Activated naive CD8-positive, alpha-beta T cell treated with anti-CD3 and anti-CD28 coated beads for 36 hours (primary cell): ENCODE results near the gene GIT1. TPM values are rescaled to one million over a fixed set of nuclear protein-coding genes. Genes with fewer than 3 reads are reported as not detected.

Experiments
- DNase-seq: peaks from one replicate; pipeline ENCODE4 v3.0.0; 2021
- H3K27ac Mint-ChIP-seq: one replicate; pipeline ENCODE4 v1.8.0; 2022; ENCODE audit warnings: mild to moderate bottlenecking, moderate library complexity, mixed read lengths
- H3K27me3 Mint-ChIP-seq: one replicate; pipeline ENCODE4 v1.8.0; 2022; ENCODE audit warnings: mild to moderate bottlenecking, mixed read lengths
- H3K36me3 Mint-ChIP-seq: one replicate; pipeline ENCODE4 v1.8.0; 2021; ENCODE audit warnings: mild to moderate bottlenecking, mixed read lengths
- H3K4me1 Mint-ChIP-seq: one replicate; pipeline ENCODE4 v1.8.0; 2021; ENCODE audit warnings: mixed read lengths
- H3K4me3 Mint-ChIP-seq: one replicate; pipeline ENCODE4 v1.8.0; 2022; ENCODE audit warnings: mild to moderate bottlenecking, moderate library complexity, mixed read lengths
- H3K9me3 Mint-ChIP-seq: one replicate; pipeline ENCODE4 v1.8.0; 2022; ENCODE audit warnings: mixed read lengths
- total RNA-seq, 2 experiments: library from RNA; stranded (reverse); gene quantifications; one replicate each; pipeline ENCODE4 v1.2.3, GENCODE V29; 2021

GIT1 gene
- total RNA-seq, 2 experiments from 2014 or later, result 63.5 to 63.7 TPM

GRCh38 chr17:29571486-29571882 is 18.0 kb downstream of the GIT1 start:
- Mint-ChIP-seq H3K27me3 (no peaks in the 10 kb centered on the region), H3K9me3 (no peaks in the 10 kb centered on the region), H3K36me3 (peaks cover 13% of the 10 kb centered on the region), H3K4me1 (peaks cover 17% of the 10 kb centered on the region), H3K27ac (no peak overlapping the region), H3K4me3 (no peak overlapping the region)
- DNase-seq, result no peak

- no peaks in the 10 kb centered on the region for H3K27me3 Mint-ChIP-seq
- no peak overlapping the region for H3K4me3 Mint-ChIP-seq
- peaks cover 23% of the 10 kb centered on the region for H3K4me1 Mint-ChIP-seq
- peaks cover 13% of the 10 kb centered on the region for H3K36me3 Mint-ChIP-seq
- no peak for DNase-seq
- H3K27ac Mint-ChIP-seq, result no peak overlapping the region
- no peaks in the 10 kb centered on the region for H3K9me3 Mint-ChIP-seq
Observed at GRCh38 chr17:29570521-29570920, 18.9 kb downstream of the GIT1 start.

DNA sequence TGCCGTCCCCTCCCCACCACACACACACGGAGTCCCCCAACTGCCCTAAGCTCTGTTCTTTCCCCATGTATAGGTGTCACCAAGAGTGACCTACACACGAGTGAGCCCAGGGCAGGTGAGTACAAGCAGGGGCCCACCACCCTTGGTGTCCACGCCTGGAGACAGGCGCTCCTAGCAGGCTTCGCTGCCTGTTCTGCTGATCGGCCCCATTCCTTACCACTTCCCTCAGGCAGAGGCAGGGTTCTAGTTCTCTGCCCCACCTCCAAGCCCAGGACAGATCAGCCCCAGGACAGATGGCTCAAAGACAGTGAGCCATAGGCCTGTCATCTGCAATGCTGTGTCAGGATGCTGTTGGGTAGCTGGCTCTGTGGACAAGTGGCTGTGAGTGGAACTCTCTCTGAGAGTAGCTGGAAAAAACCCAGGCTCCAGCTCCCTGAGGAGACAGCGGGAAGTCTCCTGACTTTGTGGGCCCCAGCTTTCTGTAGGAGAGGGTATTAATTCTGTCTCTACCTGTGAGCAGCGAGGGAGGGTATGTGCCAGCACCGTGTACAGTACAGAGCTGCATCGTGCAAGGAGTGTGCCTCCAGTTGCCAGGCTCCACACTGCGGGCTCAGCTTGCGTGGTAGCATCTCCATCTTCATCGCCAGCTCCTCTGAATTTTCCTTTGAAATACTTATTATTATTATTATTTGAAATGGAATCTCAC is 20.1 kb downstream of the GIT1 start:
- no peaks in the 10 kb centered on the region for H3K9me3 Mint-ChIP-seq
- peak overlapping the region; percentile 71 for H3K4me3 Mint-ChIP-seq
- H3K36me3 Mint-ChIP-seq, result peaks cover 12% of the 10 kb centered on the region
- H3K4me1 Mint-ChIP-seq, result peaks cover 25% of the 10 kb centered on the region
- no peak for DNase-seq
- no peak overlapping the region for H3K27ac Mint-ChIP-seq
- no peaks in the 10 kb centered on the region for H3K27me3 Mint-ChIP-seq

- peak; percentile 86 for DNase-seq
- Mint-ChIP-seq H3K36me3 (peaks cover 13% of the 10 kb centered on the region), H3K9me3 (no peaks in the 10 kb centered on the region), H3K4me1 (peaks cover 25% of the 10 kb centered on the region), H3K4me3 (peak within 1 kb of the TSS; percentile 92), H3K27me3 (no peaks in the 10 kb centered on the region), H3K27ac (peak within 1 kb of the TSS; percentile 91)
Observed at GRCh38 chr17:29568331-29569244, 20.9 kb downstream of the GIT1 start, which contains the start of gene TP53I13. Gene TP53I13 (plus strand): TSS chr17:29568701. CDS start chr17:29568759, 58 bp downstream.

DNA sequence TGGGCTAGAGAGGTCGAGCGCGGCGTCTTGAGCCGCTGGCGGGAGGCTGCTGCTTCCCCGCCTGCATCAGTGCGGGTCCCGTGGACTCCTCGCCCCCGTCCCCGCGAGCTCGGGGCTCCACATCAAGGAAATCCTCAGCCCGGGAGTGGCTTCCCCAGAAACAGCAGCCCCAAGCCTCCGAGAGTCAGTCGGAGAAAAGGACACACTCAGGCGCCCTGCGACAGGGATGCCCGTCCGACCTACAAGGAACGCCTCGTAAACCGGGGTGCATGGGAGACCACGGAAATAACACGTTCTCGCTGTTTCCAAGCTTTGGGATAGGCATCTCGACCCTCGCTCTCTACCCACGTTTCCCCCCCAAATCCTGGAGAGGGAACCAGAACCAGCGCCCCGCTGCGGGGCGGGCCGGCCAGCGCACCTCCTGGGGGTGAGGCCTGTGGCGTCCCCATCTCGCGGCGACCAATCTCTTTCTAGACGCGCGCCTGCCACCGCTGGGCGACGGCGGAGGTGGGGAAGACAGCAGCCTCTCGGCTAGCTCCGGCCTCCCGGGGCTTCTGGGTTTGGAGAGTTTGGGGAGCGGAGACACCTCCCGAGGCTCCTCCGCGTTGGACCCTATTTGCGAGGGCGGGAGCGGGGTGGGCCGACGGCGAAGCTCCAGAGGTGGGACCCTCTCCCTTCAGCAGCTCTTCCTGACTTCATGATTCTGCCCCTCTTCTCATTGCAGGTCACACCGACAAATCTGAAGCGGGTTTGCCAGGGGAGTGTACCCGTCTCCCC is 21.7 kb downstream of the GIT1 start:
- Mint-ChIP-seq H3K4me3 (peak overlapping the region; percentile 92), H3K4me1 (peaks cover 18% of the 10 kb centered on the region), H3K27ac (peak overlapping the region; percentile 91), H3K36me3 (peaks cover 8% of the 10 kb centered on the region), H3K9me3 (no peaks in the 10 kb centered on the region), H3K27me3 (no peaks in the 10 kb centered on the region)
- peak; percentile 87 for DNase-seq

DNA sequence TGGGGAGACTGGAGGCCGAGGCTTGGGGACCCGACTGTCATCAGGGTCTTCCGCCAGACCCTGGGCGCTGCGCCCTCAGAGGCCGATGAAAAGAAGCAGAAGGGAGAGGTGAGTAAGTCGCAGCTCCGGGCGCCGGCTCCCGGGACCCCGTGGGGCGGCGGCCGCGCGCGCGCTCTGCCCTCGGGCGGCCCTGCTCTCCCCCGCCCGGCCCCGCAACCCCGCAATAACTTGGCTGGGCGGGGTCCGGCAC is 22.2 kb downstream of the GIT1 start:
- DNase-seq, result no peak

DNA sequence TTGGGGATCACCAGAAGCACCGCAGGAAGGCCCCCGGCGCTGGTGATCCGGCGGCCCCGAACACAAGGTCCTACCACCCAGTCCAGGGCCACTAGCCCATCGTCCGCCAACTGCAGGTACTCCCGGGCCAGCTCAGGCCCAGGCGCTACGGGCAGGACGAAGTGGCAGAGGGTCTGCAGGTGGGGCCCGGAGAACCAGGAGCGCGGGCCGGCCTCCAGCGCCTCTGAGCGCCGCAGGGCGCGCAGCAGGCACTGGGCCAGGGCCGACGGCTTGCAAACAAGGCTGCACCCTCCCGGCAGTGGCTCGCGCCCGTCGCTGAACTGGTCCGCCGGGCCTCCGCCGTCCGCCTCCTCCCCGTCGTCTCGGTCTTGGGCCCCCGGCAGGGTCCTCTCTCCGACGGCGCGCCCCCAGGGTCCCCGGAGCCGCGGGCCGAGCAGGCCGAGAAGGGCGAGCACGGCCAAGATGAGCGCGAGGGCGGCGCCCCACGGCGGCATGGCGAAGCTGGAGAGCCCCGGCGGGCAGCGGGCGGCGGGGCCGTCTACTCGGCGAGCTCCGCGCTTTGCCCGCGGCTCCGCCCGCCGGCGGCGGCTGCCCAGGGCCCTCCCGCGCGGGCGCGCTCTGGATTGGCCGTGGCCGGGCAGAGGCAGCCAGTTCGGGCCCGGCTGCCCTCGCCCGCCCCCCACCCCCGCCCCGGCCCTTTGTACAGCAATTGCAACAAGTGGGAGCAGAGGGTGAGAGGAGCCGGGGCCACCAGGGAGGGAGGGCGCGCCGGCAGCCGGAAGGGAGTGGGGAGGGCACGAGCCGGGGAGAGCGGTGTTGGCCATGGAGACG is 22.8 kb downstream of the GIT1 start, which contains the start of gene ABHD15:
ABHD15 (minus strand) TSS at position 565 of the 831 bp plus-strand sequence; CDS start at position 494, 71 bp downstream.
- Mint-ChIP-seq H3K27me3 (no peaks in the 10 kb centered on the region), H3K4me3 (peak within 1 kb of the TSS; percentile 92), H3K9me3 (no peaks in the 10 kb centered on the region), H3K27ac (peak within 1 kb of the TSS; percentile 91), H3K4me1 (peaks cover 21% of the 10 kb centered on the region), H3K36me3 (peaks cover 12% of the 10 kb centered on the region)
- DNase-seq, result peak; percentile 79

More for the DNA sequence above, 22.2 kb downstream of the GIT1 start:
- H3K4me3 Mint-ChIP-seq, result peak overlapping the region; percentile 92
- H3K27me3 Mint-ChIP-seq, result no peaks in the 10 kb centered on the region
- peak overlapping the region; percentile 91 for H3K27ac Mint-ChIP-seq
- H3K4me1 Mint-ChIP-seq, result peaks cover 18% of the 10 kb centered on the region
- peaks cover 8% of the 10 kb centered on the region for H3K36me3 Mint-ChIP-seq
- H3K9me3 Mint-ChIP-seq, result no peaks in the 10 kb centered on the region

DNA sequence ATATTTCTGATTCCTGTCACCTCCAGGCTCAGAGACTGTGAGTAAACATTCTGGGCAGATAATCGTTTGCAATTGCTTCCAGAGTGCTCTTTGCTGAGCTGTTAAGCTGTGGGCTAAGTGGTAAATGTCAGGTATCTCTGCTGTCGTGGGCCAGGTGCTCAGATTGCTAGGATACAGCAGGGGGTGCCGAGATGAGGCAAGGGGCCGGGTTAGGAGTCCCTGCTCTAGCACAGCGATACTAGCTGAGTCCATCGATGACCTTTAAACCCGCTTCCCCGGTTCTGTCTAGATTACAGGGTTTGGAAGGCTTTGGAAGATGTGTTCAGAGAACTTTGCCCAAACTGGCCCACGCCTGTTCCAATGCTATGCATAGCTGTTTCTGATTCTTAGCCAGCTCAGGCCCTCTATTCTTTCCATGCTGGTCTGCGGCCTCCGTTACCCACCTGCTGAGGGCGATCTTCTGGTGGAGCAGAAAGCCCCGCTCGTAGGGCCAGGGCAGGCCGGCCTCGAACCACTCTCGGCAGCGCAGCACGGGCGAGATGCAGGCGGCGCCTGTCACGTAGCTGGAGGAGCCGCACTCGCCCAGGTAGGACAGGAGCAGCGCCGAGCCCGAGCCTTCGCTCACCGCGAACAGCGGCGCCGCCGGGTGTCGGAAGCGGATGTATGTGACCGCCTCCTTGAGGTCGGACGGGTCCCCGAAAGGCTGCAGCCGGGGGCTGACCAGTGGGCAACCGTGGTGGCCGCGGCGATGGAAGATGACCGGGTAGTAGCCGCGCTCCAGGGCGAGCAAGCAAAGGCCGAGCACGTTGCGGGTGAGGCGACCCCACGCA is 23.6 kb downstream of the GIT1 start:
- H3K9me3 Mint-ChIP-seq, result no peaks in the 10 kb centered on the region
- H3K36me3 Mint-ChIP-seq, result peaks cover 13% of the 10 kb centered on the region
- DNase-seq, result peak; percentile 73
- H3K27ac Mint-ChIP-seq, result peak overlapping the region; percentile 87
- H3K27me3 Mint-ChIP-seq, result no peaks in the 10 kb centered on the region
- peaks cover 21% of the 10 kb centered on the region for H3K4me1 Mint-ChIP-seq
- H3K4me3 Mint-ChIP-seq, result peak overlapping the region; percentile 91

DNA sequence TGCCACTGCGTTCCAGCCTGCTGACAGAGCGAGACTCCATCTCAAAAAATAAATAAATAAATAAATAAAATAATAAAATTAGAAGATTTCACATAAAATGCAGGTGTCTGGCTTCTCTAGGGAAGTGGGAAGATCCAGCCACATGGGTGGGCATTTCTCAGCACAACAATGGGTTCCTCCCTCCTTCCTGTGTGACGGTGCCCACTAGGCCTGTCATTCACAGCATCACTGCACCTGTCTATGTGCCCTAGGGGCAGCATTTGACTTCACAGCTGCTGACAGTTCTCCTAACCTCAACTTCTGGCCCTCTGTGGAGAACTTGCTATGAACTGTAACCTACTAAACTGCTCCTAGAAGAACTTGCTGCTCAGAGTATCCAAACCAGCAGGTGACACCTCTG is 25.6 kb downstream of the GIT1 start:
- Mint-ChIP-seq H3K9me3 (no peaks in the 10 kb centered on the region), H3K36me3 (peaks cover 14% of the 10 kb centered on the region), H3K4me1 (peaks cover 17% of the 10 kb centered on the region), H3K27me3 (peaks cover 3% of the 10 kb centered on the region), H3K27ac (no peak overlapping the region), H3K4me3 (no peak overlapping the region)
- no peak for DNase-seq

DNA sequence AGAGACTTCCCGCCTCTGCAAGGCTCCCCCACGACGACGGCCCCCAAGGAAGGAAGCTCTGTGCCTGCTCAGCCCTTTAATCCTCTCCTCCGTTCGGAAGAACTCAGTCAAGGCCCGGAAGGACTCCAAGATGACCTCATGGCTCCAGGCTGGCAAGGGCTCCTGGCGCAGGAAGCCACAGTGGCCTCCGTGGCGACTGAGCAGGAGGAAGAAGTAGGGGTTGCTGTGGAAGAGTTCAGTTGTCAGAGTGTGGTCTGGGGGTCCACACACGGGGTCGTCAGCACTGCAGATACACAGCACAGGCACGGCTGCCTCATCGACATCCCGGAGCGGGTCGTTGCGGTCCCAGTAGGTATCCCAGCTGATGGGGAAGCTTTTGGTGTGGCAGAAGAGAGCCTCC is 26.8 kb downstream of the GIT1 start:
- Mint-ChIP-seq H3K4me1 (peaks cover 22% of the 10 kb centered on the region), H3K9me3 (no peaks in the 10 kb centered on the region), H3K4me3 (no peak overlapping the region), H3K27ac (no peak overlapping the region), H3K36me3 (peaks cover 14% of the 10 kb centered on the region), H3K27me3 (peaks cover 3% of the 10 kb centered on the region)
- no peak for DNase-seq

DNA sequence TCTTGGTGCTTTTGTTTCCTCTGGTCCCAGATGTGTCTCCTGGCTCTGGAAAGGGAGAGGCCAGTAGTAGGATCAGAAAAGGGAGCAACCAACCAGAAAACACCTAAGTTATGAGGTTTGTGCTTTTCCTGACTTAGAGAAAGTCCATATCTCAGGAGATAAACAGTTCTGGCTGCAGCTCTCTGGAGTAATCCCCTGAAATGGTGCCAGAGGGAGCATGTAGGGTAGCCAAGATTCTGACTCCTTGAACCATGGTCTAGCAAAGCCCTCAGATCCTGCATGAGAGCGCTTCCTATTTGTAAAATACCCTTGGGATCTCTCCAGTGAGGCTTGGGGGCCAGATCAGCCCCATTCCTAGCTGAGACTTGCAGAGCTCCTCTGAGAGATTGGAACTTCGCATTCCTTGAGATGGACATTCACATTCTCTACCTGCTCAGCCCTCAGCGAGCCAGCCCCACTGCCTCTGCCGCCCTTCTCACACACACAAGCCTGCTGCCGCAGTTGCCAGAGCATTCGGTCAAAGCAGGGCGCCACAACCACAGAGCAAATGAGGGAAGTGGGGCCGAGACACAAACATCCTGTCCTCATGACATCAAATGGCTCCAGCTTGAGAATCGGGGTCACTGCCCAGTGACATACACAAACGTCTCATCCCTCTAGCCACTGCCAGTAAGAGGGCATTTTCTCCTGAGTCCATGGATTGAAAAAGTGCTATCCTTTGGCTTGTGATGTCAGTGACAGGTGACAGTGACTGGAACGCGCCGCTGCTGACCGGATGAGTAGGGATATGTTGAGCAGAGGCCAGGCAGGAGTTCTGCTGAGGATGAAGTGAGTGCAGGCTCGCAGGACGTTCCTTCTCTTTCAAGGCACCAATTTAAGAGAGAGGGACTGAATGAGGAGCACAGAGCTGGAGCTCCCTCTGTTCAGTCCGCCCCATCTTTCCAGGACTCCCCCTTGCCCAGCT is 27.6 kb downstream of the GIT1 start:
- DNase-seq, result no peak
- no peaks in the 10 kb centered on the region for H3K9me3 Mint-ChIP-seq
- H3K27me3 Mint-ChIP-seq, result peaks cover 3% of the 10 kb centered on the region
- no peak overlapping the region for H3K27ac Mint-ChIP-seq
- H3K36me3 Mint-ChIP-seq, result peaks cover 14% of the 10 kb centered on the region
- peaks cover 25% of the 10 kb centered on the region for H3K4me1 Mint-ChIP-seq
- H3K4me3 Mint-ChIP-seq, result no peak overlapping the region

- Mint-ChIP-seq H3K9me3 (no peaks in the 10 kb centered on the region), H3K36me3 (peaks cover 14% of the 10 kb centered on the region), H3K27ac (no peak overlapping the region), H3K4me3 (no peak overlapping the region), H3K4me1 (peaks cover 18% of the 10 kb centered on the region), H3K27me3 (peaks cover 3% of the 10 kb centered on the region)
- no peak for DNase-seq
Observed at GRCh38 chr17:29560316-29560715, 29.1 kb downstream of the GIT1 start.

- Mint-ChIP-seq H3K9me3 (no peaks in the 10 kb centered on the region), H3K27ac (no peak overlapping the region), H3K27me3 (peaks cover 3% of the 10 kb centered on the region), H3K4me3 (no peak overlapping the region), H3K4me1 (peaks cover 18% of the 10 kb centered on the region), H3K36me3 (peaks cover 13% of the 10 kb centered on the region)
- DNase-seq, result no peak
Observed at GRCh38 chr17:29559640-29560039, 29.8 kb downstream of the GIT1 start.
